Measurements from ENCODE around the gene GALNT14. TPM values are rescaled to one million over a fixed set of nuclear protein-coding genes. Genes with fewer than 3 reads are reported as not detected.

Gene GALNT14
- total and polyA plus RNA-seq, 10 of the 15 experiments (the other 5 are each of a cell fraction or from before 2014, with no cell fraction given) = 3.7 to 17.8 (median 6.0) TPM

DNA sequence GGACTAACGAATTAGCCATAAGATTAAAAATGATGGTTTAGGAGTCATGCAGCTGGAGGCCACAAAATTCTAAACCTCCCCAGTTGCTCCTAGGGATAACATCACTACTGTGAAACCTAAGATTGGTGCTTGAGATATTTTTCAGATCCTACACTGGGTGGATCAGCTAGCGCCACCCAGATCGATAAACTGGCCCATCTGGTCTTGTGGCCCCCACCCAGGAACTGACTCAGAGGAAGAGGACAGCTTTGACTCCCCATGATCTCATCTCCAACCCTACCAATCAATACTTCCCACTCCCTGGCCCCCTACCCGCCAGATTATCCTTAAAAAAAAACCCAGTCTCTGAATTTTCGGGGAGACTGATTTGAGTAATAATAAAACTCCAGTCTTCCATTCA is 5.5 kb downstream of the GALNT14 start:
- 36% methylated on average over 5 of the region's 5 CpGs for WGBS (ENCODE audit: insufficient coverage, insufficient replicate concordance, low lambda C conversion rate, missing lambda C conversion rate)
- ChIA-PET RAD21 (ENCODE audit: unreplicated experiment) (interaction anchor here (0.6 kb wide), 1 partner anchor 34 kb away, joined by 3 read pairs; no protein-coding TSS in a partner anchor), POLR2A (no interaction called here), CTCF (no interaction called here), SMC1A (ENCODE audit: uncharacterized antibody, unreplicated experiment) (interaction anchor here (0.6 to 1.4 kb wide), 2 partner anchors 16 to 415 kb away, joined by 3 read pairs; no protein-coding TSS in a partner anchor)
- no peaks in the 10 kb centered on the region for H3K9me3 ChIP-seq (replicated peaks; ENCODE audit: control insufficient read depth, insufficient read depth, low read length)
- no TSS peak for BruUV-seq (replicated peaks)
- no peak for ATAC-seq
- intact Hi-C loops (cut with micrococcal nuclease; ENCODE audit: unreplicated experiment) (no loop called here), in situ Hi-C loops (cut with MboI) (no loop called here)
- no peak overlapping the region for H3K4me2 ChIP-seq (ENCODE audit: control insufficient read depth, insufficient read depth)
- no peaks in the 10 kb centered on the region for H3K36me3 ChIP-seq (ENCODE audit: control insufficient read depth in 2 of 2, insufficient read depth in 2 of 2, low read length in 1 of 2)
- H3K27ac ChIP-seq (ENCODE audit: control insufficient read depth, insufficient read depth) = no peak overlapping the region
- H2AFZ ChIP-seq (ENCODE audit: control insufficient read depth, low read depth, low read length) = no peak overlapping the region
- no peak overlapping the region for H3K4me3 ChIP-seq
- H3K27me3 ChIP-seq (replicated peaks in 1 of 2; ENCODE audit: control insufficient read depth in 2 of 2, insufficient read depth in 2 of 2, low read length in 1 of 2) = peaks cover 0 to 15% of the 10 kb centered on the region in 2 experiments; a peak in 2 of 4 replicates
- H3K79me2 ChIP-seq (ENCODE audit: control insufficient read depth, insufficient read depth, low read length) = no peaks in the 10 kb centered on the region
- no peaks in the 10 kb centered on the region; the same call in 1 of the 2 replicates for H3K4me1 ChIP-seq (ENCODE audit: control insufficient read depth, insufficient read depth, low read length)
- no peak for TF ChIP-seq IKZF1 (conservative IDR thresholded peaks at IDR 0.05)
- TF ChIP-seq NR2C2 (IDR thresholded peaks at IDR 0.05; ENCODE audit: borderline replicate concordance, control insufficient read depth, insufficient read length, low read depth) = no peak
- TF ChIP-seq SUZ12 (IDR thresholded peaks at IDR 0.05; ENCODE audit: unreplicated experiment) = no peak
- no peak for TF ChIP-seq CREM (IDR thresholded peaks at IDR 0.05; ENCODE audit: low read depth)
- no peak for TF ChIP-seq WRNIP1 (IDR thresholded peaks at IDR 0.05; ENCODE audit: borderline replicate concordance, low read depth, low read length)
- no peak for DNase-seq (ENCODE audit: low read depth, low spot score)
- H3K9ac ChIP-seq (ENCODE audit: control insufficient read depth, insufficient read depth, low read length) = no peak overlapping the region
- no peaks in the 10 kb centered on the region for H4K20me1 ChIP-seq (ENCODE audit: control insufficient read depth, insufficient read depth)
- no peak for FAIRE-seq

GRCh38 chr2:31131871-31132270 is 6.4 kb downstream of the GALNT14 start:
- H3K9ac ChIP-seq (ENCODE audit: control insufficient read depth, insufficient read depth, low read length) = no peak overlapping the region
- no peak for FAIRE-seq
- POLR2A ChIA-PET = no interaction called here
- H3K27me3 ChIP-seq (replicated peaks in 1 of 2; ENCODE audit: control insufficient read depth in 2 of 2, insufficient read depth in 2 of 2, low read length in 1 of 2) = peaks cover 0 to 8% of the 10 kb centered on the region in 2 experiments; a peak in 2 of 4 replicates
- CTCF ChIA-PET = interaction anchor here (1.1 to 4.2 kb wide), 3 partner anchors 39 to 127 kb away, joined by 3 to 11 read pairs (median 4); no protein-coding TSS in a partner anchor
- no peaks in the 10 kb centered on the region for H3K4me1 ChIP-seq (ENCODE audit: control insufficient read depth, insufficient read depth, low read length)
- TF ChIP-seq JUNB (IDR thresholded peaks at IDR 0.05) (no peak), KDM1A (IDR thresholded peaks at IDR 0.05; ENCODE audit: borderline replicate concordance) (no peak), EP300 (IDR thresholded peaks at IDR 0.05; ENCODE audit: borderline replicate concordance in 1 of 2, control insufficient read depth in 1 of 2, low read depth in 2 of 2, low read length in 2 of 2) (no peak), RB1 (IDR thresholded peaks at IDR 0.05; ENCODE audit: borderline replicate concordance) (no peak)
- in situ Hi-C loops (cut with MboI) = no loop called here
- WGBS (ENCODE audit: insufficient coverage, insufficient replicate concordance, low lambda C conversion rate, missing lambda C conversion rate) = 16% methylated on average over 4 of the region's 4 CpGs
- no peaks in the 10 kb centered on the region for H3K79me2 ChIP-seq (ENCODE audit: control insufficient read depth, insufficient read depth, low read length)
- SMC1A ChIA-PET (ENCODE audit: uncharacterized antibody, unreplicated experiment) = interaction anchor here (1.1 to 1.4 kb wide), 2 partner anchors 15 to 38 kb away, joined by 3 read pairs; no protein-coding TSS in a partner anchor
- ATAC-seq = no peak
- RAD21 ChIA-PET (ENCODE audit: unreplicated experiment) = no interaction called here
- H4K20me1 ChIP-seq (ENCODE audit: control insufficient read depth, insufficient read depth) = no peaks in the 10 kb centered on the region
- no peaks in the 10 kb centered on the region for H3K36me3 ChIP-seq (ENCODE audit: control insufficient read depth in 2 of 2, insufficient read depth in 2 of 2, low read length in 1 of 2)
- no TSS peak for BruUV-seq (replicated peaks)
- no peak for DNase-seq (ENCODE audit: low read depth, low spot score)
- no peak overlapping the region for H3K27ac ChIP-seq (ENCODE audit: control insufficient read depth, insufficient read depth)
- intact Hi-C loops (cut with micrococcal nuclease; ENCODE audit: unreplicated experiment) = no loop called here
- no peak overlapping the region for H2AFZ ChIP-seq (ENCODE audit: control insufficient read depth, low read depth, low read length)
- H3K4me3 ChIP-seq = no peak overlapping the region
- H3K4me2 ChIP-seq (ENCODE audit: control insufficient read depth, insufficient read depth) = no peak overlapping the region
- H3K9me3 ChIP-seq (replicated peaks; ENCODE audit: control insufficient read depth, insufficient read depth, low read length) = no peaks in the 10 kb centered on the region
